DMS153 (cell line): ENCODE measurements around the gene TARM1.

Experiments used
- DNase-seq: peaks from one replicate; lab custom pipeline; 2025; lab: John Stamatoyannopoulos, UW

TARM1 gene

GRCh38 chr19:54081032-54081431, at the start of gene TARM1:
Gene TARM1 (minus strand): TSS chr19:54081365. CDS start chr19:54081340, 25 bp downstream.
- DNase-seq = no peak

- DNase-seq = no peak
Measured at GRCh38 chr19:54129617-54129996, 48.4 kb upstream of the TARM1 start.

GRCh38 chr19:54128796-54129616, 47.8 kb upstream of the TARM1 start:
- no peak for DNase-seq

GRCh38 chr19:54128441-54128725, 47.2 kb upstream of the TARM1 start:
- no peak for DNase-seq

GRCh38 chr19:54127688-54128440, 46.7 kb upstream of the TARM1 start:
- DNase-seq = no peak

GRCh38 chr19:54125713-54126112, 44.5 kb upstream of the TARM1 start:
- DNase-seq = no peak

GRCh38 chr19:54124393-54124792, 43.2 kb upstream of the TARM1 start:
- DNase-seq = no peak

GRCh38 chr19:54123682-54124081, 42.5 kb upstream of the TARM1 start:
- no peak for DNase-seq

- no peak for DNase-seq
Measured at GRCh38 chr19:54121259-54121658, 40.1 kb upstream of the TARM1 start.

GRCh38 chr19:54115109-54116063, 34.2 kb upstream of the TARM1 start, which contains the start of the genes PRPF31 and TFPT:
Gene PRPF31 (plus strand): TSS chr19:54115754. CDS start chr19:54118279, 2,525 bp downstream.
Gene TFPT (minus strand): TSS chr19:54115657. CDS start chr19:54115269, 388 bp downstream.
- peak; percentile 95 for DNase-seq

- DNase-seq = peak; percentile 2
Measured at GRCh38 chr19:54114340-54115108, 33.4 kb upstream of the TARM1 start.

- no peak for DNase-seq
Measured at GRCh38 chr19:54109651-54110050, 28.5 kb upstream of the TARM1 start.

- DNase-seq = no peak
Measured at GRCh38 chr19:54108496-54108895, 27.3 kb upstream of the TARM1 start.

- no peak for DNase-seq
Measured at GRCh38 chr19:54107876-54108490, 26.8 kb upstream of the TARM1 start.

GRCh38 chr19:54106716-54107115, 25.6 kb upstream of the TARM1 start:
- no peak for DNase-seq

GRCh38 chr19:54105796-54106195, 24.6 kb upstream of the TARM1 start:
- no peak for DNase-seq

GRCh38 chr19:54104998-54105715, 24.0 kb upstream of the TARM1 start:
- no peak for DNase-seq

- DNase-seq = peak; percentile 97
Measured at GRCh38 chr19:54102421-54103169, 21.4 kb upstream of the TARM1 start, which contains the start of gene NDUFA3. Gene NDUFA3 (plus strand): TSS chr19:54102855. CDS start chr19:54102879, 24 bp downstream.

- DNase-seq = no peak
Measured at GRCh38 chr19:54100561-54100960, 19.4 kb upstream of the TARM1 start, which contains the start of gene OSCAR. Gene OSCAR (minus strand): TSS chr19:54100803. CDS start chr19:54100792, 11 bp downstream.
